Activated T-cell treated with anti-CD3 and anti-CD28 coated beads, Interleukin-2, amount 50 U/mL, for 1 hour (primary cell): ENCODE results near the gene NR4A1.

ENCODE experiments used
- DNase-seq: peaks from one replicate; pipeline ENCODE4 v3.0.0-alpha.2; 2020

The NR4A1 gene

GRCh38 chr12:52050758-52051541 lies at the start of gene NR4A1:
TSS of gene NR4A1 (plus strand) at chr12:52051442. CDS start at chr12:52054329, 2,887 bp downstream.
- DNase-seq, result peak; percentile 100

- no peak for DNase-seq
Observed at GRCh38 chr12:52003016-52003550, 48.2 kb upstream of the NR4A1 start.

GRCh38 chr12:52003591-52003990 lies 47.7 kb upstream of the NR4A1 start:
- no peak for DNase-seq

GRCh38 chr12:52004042-52004648 lies 47.1 kb upstream of the NR4A1 start:
- no peak for DNase-seq

- no peak for DNase-seq
Observed at GRCh38 chr12:52005218-52005902, 45.9 kb upstream of the NR4A1 start.

- no peak for DNase-seq
Observed at GRCh38 chr12:52005903-52006703, 45.1 kb upstream of the NR4A1 start.

- DNase-seq, result peak; percentile 89
Observed at GRCh38 chr12:52006726-52007157, 44.5 kb upstream of the NR4A1 start, which contains the start of gene TAMALIN. TSS of gene TAMALIN (plus strand) at chr12:52006946. CDS start at chr12:52007020, 74 bp downstream.

GRCh38 chr12:52007158-52007921 lies 43.9 kb upstream of the NR4A1 start:
- peak; percentile 71 for DNase-seq

GRCh38 chr12:52007982-52008510 lies 43.2 kb upstream of the NR4A1 start:
- no peak for DNase-seq

GRCh38 chr12:52009081-52009751 lies 42.0 kb upstream of the NR4A1 start:
- DNase-seq, result no peak

- no peak for DNase-seq
Observed at GRCh38 chr12:52010152-52010622, 41.1 kb upstream of the NR4A1 start.

GRCh38 chr12:52010692-52011601 lies 40.3 kb upstream of the NR4A1 start:
- no peak for DNase-seq

GRCh38 chr12:52011602-52012214 lies 39.5 kb upstream of the NR4A1 start:
- no peak for DNase-seq

GRCh38 chr12:52013626-52014310 lies 37.5 kb upstream of the NR4A1 start:
- no peak for DNase-seq

- no peak for DNase-seq
Observed at GRCh38 chr12:52014567-52015530, 36.4 kb upstream of the NR4A1 start.

- DNase-seq, result no peak
Observed at GRCh38 chr12:52015532-52016041, 35.7 kb upstream of the NR4A1 start.
